ENCODE results near the gene ASPRV1.

DNA sequence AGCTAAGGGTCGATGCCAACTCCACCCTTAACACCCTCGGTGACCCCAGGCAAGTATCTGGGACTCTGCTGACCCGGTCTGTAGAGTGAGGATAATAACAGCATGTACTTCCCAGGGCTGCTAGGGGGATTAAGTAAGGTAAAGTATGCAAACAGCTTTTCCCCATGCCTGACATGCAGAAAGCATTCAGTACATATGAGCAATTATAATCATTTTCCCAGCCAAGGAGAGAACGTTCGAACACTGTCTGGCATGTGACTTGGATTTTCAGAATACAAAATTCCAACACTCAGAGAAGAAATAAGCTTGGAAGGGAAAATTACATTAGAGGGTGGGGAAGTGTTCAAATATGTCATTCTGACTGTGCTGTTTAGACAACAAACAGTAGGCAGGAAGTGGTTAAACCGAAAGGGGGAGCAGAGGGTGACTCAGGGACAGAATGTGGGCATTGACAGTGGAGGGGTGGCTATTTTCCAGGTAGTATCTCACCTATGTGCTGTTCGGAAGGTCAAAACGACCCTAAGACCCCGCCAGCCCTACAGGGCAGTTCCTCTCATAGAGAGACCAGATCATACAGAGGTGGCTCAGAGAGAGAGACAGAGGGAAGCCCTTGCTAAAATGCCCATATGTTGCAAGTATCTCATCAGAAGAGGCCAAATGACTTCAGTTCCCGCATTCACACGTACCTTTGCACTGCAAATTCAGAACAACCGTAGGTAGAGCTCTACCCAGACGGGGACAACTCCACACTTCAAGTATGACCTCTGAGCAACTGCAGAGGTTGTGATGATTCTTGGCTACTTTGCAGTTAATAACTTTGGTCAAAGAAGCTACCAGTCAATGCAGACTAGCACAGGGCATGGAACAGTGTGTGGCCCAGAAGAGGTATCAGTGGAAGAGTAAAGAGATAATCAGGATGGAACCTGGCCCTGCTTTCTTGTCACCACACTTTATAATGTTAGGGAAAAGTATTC, 14.8 kb downstream of the ASPRV1 start:
- TF ChIP-seq POLR2AphosphoS5 (IDR thresholded peaks at IDR 0.05; ENCODE audit: low read depth, low read length) (no peak), POLR2A (IDR thresholded peaks at IDR 0.05; ENCODE audit: low read depth, low read length) (no peak)

Data from GM12892 (cell line).